GM12873 (cell line): ENCODE results near the gene RASGRP2.

Experiments
- CTCF ChIP-seq: IDR thresholded peaks from 2 replicates; pipeline ENCODE4 v1.5.1; 2012; ENCODE audit warnings: low read depth, mild to moderate bottlenecking, moderate library complexity, low read length, control low read depth; ENCODE audit not compliant: insufficient read depth; ENCODE audit errors: missing control alignments

The RASGRP2 gene

GRCh38 chr11:64712430-64713015 lies 31.4 kb downstream of the RASGRP2 start:
- no peak for TF ChIP-seq CTCF

- TF ChIP-seq CTCF, result no peak
Measured at GRCh38 chr11:64711956-64712362, 32.0 kb downstream of the RASGRP2 start.

- no peak for TF ChIP-seq CTCF
Measured at GRCh38 chr11:64711138-64711955, 32.6 kb downstream of the RASGRP2 start.

GRCh38 chr11:64710418-64711137 lies 33.4 kb downstream of the RASGRP2 start:
- no peak for TF ChIP-seq CTCF

GRCh38 chr11:64705501-64705900 lies 38.4 kb downstream of the RASGRP2 start:
- TF ChIP-seq CTCF, result no peak

GRCh38 chr11:64703048-64703447 lies 40.9 kb downstream of the RASGRP2 start:
- TF ChIP-seq CTCF, result no peak

GRCh38 chr11:64698427-64698826 lies 45.5 kb downstream of the RASGRP2 start:
- no peak for TF ChIP-seq CTCF
